ENCODE data around the gene PPP1CC. TPM values are rescaled to one million over a fixed set of nuclear protein-coding genes. Genes with fewer than 3 reads are reported as not detected.

PPP1CC gene
- total RNA-seq, 1 experiment from 2014 or later: 321 TPM

- no peak for TF ChIP-seq ERG (CRISPR knock-in tag; IDR thresholded peaks at IDR 0.05)
These were observed 20.2 kb upstream of the PPP1CC start (continued) for GRCh38 chr12:110762891-110763290.

- TF ChIP-seq GABPB1 (CRISPR knock-in tag; IDR thresholded peaks at IDR 0.05) (peak; percentile 48; the same call in 1 of the 2 replicates), HMGA2 (CRISPR knock-in tag; IDR thresholded peaks at IDR 0.05) (no peak)
- POLR2A ChIA-PET: no interaction called here
- ATAC-seq (no peak), DNase-seq (ENCODE audit: low spot score) (no peak)
- Mint-ChIP-seq H3K4me1 (peaks cover 4% of the 10 kb centered on the region; the same call in 1 of the 2 replicates), H3K36me3 (no peaks in the 10 kb centered on the region), H3K4me3 (no peak overlapping the region), H3K27ac (no peak overlapping the region), H3K9me3 (no peaks in the 10 kb centered on the region), H3K27me3 (ENCODE audit: low read depth) (no peaks in the 10 kb centered on the region)
- CTCF ChIA-PET: no interaction called here
These were observed 17.5 kb upstream of the PPP1CC start for GRCh38 chr12:110760204-110760609.

GRCh38 chr12:110758922-110759321 is 16.2 kb upstream of the PPP1CC start:
- Mint-ChIP-seq H3K4me1 (peaks cover 4% of the 10 kb centered on the region; the same call in 1 of the 2 replicates), H3K36me3 (no peaks in the 10 kb centered on the region), H3K27me3 (ENCODE audit: low read depth) (no peaks in the 10 kb centered on the region), H3K9me3 (no peaks in the 10 kb centered on the region), H3K27ac (no peak overlapping the region), H3K4me3 (no peak overlapping the region)
- ATAC-seq (no peak), DNase-seq (ENCODE audit: low spot score) (no peak)
- POLR2A ChIA-PET: no interaction called here
- TF ChIP-seq NFATC4 (CRISPR knock-in tag; IDR thresholded peaks at IDR 0.05) (no peak), SMAD4 (CRISPR knock-in tag; IDR thresholded peaks at IDR 0.05) (no peak), ZBTB43 (CRISPR knock-in tag; IDR thresholded peaks at IDR 0.05) (no peak), NFE2L1 (CRISPR knock-in tag; IDR thresholded peaks at IDR 0.05) (no peak), CREB1 (CRISPR knock-in tag; IDR thresholded peaks at IDR 0.05) (no peak), AFF4 (CRISPR knock-in tag; IDR thresholded peaks at IDR 0.05; ENCODE audit: borderline replicate concordance) (no peak), MXD4 (CRISPR knock-in tag; IDR thresholded peaks at IDR 0.05; ENCODE audit: borderline replicate concordance) (no peak), ZNF423 (CRISPR knock-in tag; IDR thresholded peaks at IDR 0.05) (no peak), MLX (CRISPR knock-in tag; IDR thresholded peaks at IDR 0.05) (no peak), ATF3 (CRISPR knock-in tag; conservative IDR thresholded peaks at IDR 0.05) (no peak), ZNF263 (CRISPR knock-in tag; IDR thresholded peaks at IDR 0.05; ENCODE audit: low read depth) (no peak), HMGXB4 (CRISPR knock-in tag; IDR thresholded peaks at IDR 0.05) (no peak), ZNF219 (CRISPR knock-in tag; IDR thresholded peaks at IDR 0.05; ENCODE audit: borderline replicate concordance) (no peak), GTF2I (CRISPR knock-in tag; conservative IDR thresholded peaks at IDR 0.05) (no peak)
- CTCF ChIA-PET: no interaction called here
